Left forelimb (tissue), 1 donor: ENCODE results near the gene ACBD4.
"Not testable (repeated sequence)": the region's sequence is repeated elsewhere in the genome, so short reads cannot be mapped to it uniquely, and the experiment has no call there.

Experiments
- DNase-seq: peaks from one replicate; pipeline ENCODE4 v3.0.0-alpha.2; 2018; ENCODE audit warnings: low spot score

The ACBD4 gene

DNA sequence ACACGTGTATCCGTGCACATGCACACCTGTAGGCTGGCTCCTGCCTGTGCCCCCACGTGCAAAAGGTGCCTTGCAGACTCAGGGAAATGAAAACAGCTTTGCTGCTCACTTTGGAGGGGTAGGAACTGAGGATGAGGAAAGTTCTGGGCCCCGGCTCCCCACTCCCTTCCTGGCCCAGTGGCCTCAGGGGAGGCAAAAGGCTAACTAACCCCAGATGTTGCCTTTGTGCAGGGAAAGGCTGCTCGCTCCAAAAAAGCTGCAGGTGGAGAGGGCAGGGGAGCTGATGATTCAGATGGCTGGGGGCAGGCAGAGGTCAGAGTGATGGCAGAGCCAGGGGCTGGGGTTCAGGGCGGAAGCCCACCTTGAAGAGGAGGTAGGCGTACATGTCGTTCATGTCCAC is 15.5 kb upstream of the ACBD4 start:
- DNase-seq: no peak

DNA sequence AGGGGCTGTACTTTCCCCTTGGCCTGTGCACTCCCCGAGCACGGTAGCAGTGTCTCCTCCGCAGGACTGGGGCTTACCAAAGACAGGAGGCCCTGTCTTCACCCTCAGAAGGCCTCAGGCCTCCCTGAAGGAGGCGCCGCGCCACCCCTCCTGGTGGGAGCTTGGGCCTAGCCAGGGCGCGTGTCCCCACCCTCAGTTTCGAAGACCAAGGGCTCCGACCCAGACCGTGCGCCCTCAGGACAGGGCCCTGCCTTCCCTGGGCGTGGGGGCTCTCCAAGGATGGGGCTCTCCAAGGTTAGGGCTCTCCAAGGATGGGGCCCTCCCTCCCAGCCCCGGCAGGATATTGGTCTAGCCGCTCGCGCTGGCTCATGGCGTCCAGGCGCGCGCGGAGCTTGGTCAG is 14.9 kb upstream of the ACBD4 start:
- DNase-seq: no peak

DNA sequence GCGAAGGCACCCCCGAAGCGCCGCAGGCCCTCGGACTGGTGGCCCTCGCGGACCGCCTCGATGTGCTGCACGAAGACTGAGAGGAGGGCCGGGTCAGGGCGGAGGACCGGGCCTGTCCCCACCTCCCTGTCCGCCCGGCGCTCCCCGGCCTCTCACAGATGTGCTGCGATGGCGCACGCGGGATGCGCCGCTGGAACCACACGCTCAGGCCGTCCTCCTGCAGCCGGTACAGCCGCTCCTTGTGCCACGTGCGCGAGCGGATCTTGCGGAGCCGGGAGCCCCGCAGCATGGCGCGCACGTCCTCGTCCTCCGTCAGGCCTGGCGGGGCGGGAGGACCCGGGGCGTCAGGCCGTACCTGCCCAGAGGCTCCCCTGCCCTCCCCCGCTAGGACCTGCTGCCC is 14.4 kb upstream of the ACBD4 start:
- DNase-seq: no peak

DNA sequence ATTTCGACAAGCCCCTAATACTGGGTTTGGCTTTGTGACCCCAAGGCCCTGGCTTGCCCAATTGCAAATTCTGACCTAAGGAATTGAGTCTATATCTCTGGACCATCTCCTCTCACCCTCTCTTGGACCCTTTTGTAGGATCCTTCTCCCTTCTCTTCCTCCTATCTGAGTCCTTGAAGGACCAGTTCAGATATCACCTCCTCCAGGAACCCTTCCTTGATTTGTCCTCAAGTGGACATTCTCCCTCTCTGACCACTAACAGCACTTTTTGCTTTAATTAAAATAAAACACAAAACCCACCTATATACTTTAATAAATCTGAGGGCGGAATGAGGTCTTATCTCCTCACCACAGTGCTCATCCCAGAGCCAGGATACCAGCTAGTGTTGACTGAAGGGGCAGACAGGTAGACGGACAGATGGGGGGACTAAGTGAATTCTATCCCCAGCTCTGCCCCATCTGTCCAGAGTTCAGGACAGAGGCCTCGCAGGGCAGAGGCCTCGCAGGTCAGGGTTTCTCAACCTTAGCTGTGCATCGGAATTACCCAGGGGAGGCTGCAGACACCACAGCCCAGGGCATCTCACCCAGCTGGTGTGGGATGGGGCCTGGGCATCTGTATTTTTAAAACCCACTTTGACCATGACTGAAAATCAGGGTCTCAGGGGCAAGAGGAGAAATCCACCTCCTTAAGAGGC is 12.3 kb upstream of the ACBD4 start:
- no peak for DNase-seq

DNA sequence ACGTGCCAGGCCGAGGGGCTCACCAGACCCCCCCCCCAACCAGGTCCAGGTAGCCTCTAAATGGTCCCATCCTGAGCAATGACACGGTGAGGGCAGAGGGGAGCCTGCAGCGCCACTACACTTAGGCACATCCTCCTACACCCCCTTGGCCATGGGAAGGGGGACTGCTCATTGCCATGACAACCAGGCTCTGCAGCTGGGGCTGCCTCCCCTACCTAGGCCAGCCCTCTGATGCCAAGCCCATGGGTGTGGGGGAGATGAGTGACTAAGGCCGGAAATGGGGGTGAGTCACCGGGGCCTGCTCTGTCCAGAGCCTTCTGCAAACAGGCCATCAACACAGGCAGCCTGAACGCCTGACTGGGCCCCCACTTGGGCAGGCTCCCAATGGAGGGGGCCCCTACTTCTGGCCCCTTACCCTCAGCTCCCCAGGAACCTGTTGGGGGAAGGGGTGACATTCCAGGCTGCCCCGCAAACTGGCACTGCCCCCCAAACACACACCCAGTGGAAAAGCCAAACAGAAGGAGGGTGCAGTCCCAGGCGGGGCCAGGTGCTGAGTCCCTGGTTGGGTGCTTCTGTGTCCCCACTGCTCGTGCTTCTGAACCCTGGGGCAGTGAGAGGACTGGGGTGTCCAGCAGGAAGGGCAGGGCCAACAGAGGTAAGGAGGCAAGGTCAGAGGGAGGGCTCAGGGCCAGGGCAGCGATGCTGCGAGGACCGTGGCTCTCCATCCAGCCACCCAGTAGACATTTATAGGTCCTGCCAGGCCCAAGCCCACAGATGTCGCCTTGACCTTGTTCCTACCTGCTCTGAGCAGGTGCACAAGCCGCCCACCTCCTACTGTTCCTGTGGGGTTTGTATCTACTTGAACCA is 11.3 kb upstream of the ACBD4 start:
- no peak for DNase-seq

DNA sequence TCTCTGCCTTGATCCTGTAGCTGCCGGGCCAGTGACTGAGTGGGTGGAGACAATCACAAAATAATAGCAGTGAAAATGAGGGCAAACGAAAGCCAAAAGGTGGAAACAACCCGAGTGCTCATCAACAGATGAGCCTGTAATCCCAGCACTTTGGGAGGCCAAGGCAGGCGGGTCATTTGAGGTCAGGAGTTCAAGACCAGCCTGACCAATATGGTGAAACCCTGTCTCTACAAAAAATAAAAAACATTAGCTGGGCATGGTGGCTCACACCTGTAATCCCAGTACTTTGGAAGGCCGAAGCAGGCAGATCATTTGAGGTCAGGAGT is 10.7 kb upstream of the ACBD4 start:
- not testable (repeated sequence) for DNase-seq

DNA sequence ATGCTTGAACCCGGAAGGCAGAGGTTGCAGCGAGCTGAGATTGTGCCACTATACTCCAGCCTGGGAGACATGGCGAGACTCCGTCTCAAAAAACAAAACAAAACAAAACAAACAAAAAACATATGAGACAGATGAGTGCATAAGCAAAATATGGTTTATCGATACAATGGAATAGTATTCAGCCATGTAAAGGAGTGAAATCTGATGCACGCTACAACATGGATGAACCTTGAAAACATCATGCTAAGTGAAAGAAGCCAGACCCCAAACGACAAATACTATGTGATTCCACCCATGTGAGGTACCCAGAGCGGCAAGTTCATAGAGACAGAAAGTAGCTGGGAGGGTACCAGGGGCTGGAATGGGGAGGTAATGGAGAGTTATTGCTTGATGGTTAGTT is 10.0 kb upstream of the ACBD4 start:
- no peak for DNase-seq

DNA sequence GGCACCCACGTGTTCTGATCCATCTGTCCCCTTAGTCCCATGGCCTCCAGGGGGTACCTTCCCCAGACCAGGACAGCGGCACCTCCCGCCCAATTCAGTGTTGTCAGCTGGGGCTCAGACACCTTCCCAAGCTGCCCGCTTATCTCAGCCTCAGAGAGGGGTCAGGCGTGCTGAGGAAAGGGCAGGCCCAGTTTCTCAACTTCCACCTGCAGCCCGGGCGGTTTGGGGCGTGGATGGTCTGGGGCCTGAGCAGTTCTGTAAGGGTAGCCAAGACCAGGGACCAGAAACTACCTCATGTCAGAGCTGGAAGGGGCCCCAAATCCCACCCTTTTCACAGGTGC is 8.3 kb upstream of the ACBD4 start:
- no peak for DNase-seq

DNA sequence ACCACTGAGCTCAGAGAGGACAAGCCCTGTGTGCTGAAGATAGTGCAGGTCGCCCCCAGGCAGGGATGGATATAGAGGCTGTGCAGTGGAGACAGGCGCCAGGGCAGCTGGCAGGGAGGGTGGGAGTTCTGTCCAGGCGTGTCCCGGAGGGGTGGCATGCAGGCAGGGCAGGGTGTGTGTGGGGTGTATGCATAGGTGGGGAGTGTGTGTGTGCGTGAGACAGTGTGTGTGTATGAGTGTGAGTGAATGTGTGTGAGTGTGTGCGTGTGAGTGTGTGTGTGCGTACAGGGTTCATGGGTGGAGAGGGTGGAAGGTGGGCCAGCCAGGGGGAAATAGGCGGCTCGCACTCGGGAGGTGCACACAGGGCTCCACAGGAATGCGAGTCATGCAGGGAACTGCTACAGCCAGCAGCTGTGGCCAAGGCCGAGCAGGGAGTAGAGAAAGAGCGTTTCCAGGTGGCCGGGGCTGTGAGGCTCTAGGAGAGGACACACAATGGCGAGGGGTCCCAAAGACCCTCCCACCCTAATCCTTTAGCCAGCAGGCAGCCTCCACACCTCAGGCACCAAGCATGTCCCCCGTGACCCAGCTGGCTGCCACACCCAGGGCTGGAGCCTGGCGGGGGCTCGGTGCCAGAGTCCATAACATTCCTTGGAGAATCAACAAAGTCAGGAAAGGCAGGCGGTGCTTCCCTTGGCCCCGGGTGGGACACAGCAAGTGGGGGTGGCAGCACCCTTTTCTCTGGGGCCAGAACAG is 7.8 kb upstream of the ACBD4 start:
- no peak for DNase-seq

DNA sequence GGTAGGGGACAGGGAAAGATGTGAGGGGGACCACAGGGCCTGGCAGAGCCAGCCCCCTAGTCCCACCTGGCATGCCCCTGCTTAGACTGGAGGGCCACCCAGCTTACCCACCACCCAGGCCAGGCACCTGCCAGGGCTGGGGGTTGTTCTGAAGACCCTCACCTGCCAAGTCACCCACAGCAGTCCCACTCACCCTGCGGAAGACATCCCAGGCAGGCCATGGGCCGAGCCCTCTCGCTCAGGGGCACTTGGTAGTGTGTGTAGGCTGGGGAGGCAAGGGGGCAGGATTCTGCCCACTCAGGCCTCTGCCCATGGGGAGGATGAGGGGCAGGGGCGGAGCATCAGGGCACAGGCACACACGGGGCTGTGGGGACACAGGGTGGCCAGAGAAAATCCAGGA is 7.2 kb upstream of the ACBD4 start:
- no peak for DNase-seq

DNA sequence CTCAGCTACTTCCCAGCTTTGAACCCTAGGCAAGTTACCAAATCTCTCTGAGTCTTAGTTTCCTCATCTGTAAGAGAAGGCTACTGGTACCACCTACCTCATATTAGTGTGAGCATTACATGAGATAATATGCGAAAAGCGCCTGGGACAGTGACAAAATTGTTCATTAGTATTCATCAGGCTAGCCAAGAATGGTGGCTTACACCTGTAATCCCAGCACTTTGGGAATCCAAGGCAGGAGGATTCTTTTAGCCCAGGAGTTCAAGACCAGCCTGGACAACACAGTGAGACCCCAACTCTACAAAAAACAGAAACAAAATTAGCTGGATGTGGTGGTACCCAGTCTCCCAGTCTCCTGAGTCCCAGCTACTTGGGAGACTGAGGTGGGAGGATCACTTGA is 6.5 kb upstream of the ACBD4 start:
- no peak for DNase-seq

DNA sequence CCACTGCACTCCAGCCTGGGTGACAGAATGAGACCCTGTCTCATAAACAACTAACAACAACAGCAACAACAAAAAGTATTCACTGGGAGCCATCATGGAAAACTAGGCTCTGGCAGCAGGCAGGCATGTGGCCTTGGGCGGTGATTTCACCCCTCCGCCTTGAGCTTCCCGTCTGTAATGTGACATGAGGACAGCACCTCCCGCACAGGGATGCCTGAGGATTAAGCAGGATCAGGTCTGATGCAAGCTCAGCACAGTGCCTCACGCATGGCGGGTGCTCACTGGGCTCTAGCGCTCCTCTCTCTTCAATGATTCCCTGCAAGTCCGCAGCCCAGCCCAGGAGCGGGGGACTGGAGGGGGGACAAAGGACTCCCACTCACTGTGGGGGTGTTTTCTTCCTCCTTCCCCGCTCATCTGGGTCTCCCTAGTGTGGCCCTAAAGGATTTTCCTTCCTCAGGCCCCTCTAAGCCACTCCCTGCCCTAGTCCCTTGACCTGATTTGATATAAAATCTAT is 6.0 kb upstream of the ACBD4 start:
- no peak for DNase-seq

DNA sequence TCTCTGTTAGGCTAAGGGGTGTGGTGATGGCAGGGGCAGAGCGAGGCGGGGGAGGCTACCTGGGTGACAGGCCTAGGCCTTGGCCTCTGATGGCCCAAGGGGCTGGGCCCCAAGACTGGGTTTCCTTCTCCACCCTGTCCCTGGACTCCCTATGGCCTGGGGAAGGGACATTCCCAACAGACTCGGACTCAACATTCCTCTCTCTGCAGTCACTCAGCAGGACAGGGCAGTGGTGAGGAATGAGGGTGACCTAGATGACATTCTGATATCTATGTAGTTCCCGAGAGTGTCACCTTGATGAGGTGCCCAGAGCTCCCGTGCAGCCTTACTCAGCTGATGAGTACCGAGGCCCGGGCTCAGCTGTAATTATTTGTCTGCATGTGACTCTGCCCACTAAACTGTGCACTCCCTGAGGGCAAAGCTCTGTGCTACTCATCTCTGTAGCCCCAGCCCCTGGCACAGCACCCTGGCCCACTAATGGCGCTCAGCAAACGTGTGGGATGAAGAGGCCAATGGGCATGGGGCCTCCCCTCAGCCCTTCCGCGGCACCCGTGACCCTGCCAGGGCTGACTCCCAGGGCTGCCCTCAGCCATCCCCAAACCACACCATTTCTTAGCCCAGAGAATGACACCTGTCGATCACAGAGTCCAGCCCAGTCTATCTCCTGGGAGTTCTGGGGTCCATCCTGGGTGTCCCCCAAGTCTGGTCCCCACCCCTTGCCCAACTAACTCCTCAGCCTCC is 5.4 kb upstream of the ACBD4 start:
- DNase-seq: no peak

DNA sequence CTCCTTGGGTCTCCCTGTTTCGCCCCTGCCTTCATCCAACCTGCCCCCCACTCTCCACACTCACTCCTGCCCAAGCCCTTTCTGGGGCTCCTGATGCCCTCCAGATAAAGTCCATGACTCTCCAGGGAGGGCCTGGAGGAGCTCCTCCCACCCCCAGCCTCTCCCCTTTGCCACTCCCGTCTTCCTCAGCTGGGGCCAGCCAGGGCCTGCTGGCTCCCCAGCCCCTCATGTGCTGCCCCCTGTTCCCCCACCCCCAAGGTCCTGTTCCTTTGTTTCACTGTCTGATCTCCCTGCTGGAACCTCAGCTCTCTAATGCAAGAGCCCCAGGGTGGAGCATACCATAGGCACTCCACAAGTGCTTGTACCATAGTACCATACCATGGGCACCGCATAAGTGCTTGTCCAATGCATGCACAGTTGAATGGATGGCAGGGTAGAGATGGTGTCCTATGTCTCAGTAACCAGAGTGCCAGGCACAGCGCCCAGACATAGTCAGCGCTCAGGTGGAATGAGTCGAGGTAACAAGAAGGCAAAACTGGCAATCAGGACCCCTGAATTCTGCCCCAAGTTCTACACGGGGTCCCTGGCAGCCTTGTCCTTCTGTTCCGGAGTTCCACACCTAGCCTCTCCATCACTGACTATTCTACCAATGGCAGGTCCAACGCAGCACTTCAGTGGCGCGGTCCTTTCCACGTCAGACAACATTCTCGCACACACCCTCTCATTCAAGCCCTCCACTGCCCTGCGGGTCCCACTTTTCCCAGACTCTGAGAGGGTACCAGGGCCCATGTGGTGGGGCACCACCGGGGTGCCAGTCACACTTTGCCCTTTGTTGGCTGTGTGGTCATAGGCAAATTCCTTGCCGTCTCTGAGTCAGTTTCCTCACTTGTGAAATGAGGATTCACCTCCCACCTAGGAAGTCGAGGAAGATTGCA is 4.5 kb upstream of the ACBD4 start:
- DNase-seq: no peak

DNA sequence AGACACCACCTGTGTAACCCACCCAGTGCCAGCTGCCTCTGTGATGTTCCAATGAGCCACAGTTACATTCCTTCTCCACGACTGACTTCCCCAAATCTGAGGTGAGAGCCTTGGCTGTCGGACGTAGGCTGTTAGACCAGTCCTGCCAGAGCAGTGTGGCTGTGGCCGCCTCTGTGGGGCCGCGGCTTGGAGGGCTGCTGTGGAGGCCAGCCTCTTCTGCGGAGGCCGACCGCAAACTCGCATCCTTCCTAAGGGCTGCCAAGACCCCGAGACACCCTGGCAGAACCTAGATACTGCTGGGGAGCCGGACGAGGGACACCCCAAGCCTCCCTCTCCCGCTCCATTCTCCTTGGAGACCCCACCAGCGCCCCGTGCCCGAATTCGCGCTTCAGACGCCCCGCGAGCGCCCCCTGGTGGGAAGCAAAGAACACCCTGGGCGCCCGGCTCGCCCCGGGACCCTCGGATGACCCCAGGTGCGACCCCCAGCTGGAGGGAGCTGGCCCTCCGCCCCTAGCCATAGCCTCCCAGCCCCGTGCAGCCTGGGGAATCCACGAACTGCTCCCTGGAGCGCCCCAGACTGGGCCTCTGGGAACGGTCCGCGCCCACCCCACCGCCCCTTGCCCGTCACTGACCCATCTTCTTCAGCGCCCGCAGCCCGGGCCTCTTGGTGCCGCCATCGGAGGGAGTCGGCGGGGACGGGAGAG is 3.7 kb upstream of the ACBD4 start:
- DNase-seq: no peak

DNA sequence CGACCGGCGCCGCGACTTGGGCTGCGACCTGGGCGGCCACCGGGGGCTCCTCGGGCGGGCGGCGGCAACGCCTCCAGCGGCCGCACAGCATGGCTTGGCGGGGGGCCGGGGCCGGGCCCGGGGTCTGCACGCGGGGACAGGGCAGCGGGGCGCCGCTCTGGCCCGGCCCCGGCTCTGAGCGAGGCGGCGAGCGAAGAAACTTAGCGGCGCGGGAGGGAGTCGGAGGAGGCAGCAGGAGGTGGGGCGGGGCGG is 3.2 kb upstream of the ACBD4 start, which contains the start of gene PLCD3:
TSS of gene PLCD3 (minus strand) at position 196 of the 252 bp plus-strand sequence. CDS start at position 91, 105 bp downstream.
- DNase-seq: no peak

DNA sequence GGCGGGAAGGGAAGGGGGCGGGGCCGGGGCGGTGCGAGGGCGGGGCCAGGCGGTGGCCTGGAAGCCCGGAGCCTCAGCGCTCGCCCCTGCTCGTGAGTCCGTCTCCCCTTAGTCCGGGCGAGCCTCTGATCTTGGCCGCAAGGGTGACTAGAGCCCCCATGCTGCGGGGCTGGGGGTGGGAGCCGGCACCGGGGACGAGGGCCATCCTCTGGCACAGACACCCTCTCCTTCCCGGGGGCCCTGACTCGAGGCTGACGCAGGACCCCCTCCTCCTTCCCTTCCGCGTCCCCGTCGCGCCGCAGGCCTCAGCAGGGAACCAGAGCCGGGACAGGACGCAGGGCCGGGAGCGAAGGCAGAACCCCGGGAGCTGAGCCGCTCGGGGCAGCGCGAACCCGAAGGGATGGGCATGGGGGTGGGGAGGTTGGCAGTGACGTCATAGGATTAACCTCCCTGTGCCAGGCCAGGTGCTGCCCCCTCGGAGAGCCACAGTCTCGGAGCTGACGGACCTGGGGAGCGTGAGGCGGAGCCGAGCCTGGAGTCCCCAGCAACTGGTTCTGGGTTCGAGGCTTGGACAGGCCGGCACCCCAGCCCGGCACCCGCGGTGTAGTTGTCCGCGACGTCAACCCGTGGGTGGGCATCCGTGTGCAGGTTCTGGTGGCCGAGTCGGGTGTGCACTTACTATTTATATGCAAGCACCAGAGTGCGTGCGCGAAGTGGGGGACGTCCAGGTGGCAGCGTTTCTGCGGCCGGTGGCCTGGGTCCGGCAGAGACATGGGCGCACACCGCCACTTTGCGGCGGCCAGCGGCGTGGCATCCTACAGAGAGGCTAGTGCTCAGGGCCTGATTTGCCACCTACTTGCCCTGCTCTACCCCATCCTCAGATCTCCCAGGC is 2.7 kb upstream of the ACBD4 start:
- DNase-seq: peak; percentile 93

DNA sequence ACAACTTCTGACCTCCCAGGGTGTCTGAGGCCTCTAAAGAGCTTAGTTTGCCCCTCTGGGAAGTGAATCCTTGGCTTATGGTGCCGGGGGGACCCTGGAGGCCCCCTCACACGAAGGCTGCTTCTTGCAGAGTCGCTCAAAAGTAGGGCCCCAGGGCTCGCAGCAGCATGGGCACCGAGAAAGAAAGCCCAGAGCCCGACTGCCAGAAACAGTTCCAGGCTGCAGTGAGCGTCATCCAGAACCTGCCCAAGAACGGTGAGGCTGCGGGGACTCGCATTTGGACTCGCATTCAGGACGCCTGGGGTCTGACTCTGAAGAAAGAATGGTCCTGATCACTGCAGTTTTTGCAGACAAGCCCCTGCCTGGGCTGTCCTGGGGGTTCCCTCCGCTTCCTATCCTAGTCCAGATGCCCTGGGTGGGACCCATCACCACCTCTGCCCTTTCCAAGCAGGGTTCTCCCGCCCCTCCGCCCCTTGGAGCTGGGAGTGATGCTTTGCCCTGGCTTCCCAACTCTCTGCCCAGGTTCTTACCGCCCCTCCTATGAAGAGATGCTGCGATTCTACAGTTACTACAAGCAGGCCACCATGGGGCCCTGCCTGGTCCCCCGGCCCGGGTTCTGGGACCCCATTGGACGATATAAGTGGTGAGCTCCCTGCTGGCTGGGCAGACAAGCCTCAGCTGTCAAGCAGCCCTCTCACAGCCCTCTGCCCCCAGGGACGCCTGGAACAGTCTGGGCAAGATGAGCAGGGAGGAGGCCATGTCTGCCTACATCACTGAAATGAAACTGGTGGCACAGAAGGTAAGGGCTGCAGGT is 698 bp downstream of the ACBD4 start:
- no peak for DNase-seq
